ENCODE results near the gene MED28.

- no peak for TF ChIP-seq CTCF (IDR thresholded peaks at IDR 0.05)
- no peak for TF ChIP-seq POLR2A (IDR thresholded peaks at IDR 0.05)
Measured at GRCh38 chr4:17565846-17566245, 48.6 kb upstream of the MED28 start.
